Measurements from ENCODE around the gene PCSK5.

The PCSK5 gene

DNA sequence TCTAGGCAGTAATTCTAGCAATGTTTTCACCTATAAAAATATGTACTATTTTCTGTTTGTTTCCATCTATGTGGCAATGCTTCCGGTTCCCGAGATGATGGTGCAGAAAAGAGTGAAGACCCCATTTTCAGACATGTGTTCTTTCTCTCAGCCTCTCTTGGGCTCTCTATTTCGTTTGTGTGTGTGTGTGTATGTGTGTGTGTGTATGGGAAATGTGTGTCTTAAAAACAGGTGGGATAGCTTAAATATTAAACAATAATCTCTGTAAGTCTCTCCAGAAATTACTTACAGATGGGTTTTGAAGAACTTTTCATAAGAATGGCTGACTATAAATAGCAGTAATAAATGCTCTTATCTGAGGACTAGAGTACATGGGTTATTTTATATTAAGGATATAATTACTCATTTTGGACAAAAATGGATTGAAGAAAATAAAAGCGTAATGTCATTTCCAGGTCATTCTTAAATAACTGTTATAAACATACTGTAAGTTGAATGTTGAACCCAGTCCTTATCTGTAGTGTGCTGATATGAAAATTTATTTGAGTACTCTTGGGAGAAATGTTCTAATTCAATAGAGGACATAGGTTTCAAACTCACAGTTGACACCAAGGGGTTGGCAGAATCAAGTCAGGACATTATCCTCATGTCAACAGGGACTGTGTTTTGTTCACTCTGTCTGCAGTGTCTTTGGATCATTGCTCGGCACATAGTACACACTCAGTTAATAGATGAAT, 31.1 kb downstream of the PCSK5 start:
- DNase-seq (ENCODE audit: low spot score) = no peak

DNA sequence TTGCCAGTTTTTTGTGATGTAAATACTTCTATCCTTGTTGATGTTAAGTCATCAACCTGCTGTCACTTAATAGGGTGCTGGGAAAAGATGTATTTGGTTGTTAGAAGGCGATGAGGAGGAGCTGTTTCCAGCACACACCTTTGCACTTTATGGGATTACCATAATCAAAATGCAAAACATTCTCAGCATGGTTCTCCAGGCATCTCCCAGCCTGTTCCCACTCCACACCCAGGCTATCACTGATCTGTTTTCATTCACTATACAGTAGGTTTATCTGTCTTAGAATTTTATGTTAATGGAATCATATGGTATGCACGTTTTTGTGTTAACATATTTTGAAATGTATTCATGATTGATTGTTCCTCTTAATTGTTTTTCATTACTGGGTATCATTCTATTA, 35.9 kb downstream of the PCSK5 start:
- no peak for DNase-seq (ENCODE audit: low spot score)

DNA sequence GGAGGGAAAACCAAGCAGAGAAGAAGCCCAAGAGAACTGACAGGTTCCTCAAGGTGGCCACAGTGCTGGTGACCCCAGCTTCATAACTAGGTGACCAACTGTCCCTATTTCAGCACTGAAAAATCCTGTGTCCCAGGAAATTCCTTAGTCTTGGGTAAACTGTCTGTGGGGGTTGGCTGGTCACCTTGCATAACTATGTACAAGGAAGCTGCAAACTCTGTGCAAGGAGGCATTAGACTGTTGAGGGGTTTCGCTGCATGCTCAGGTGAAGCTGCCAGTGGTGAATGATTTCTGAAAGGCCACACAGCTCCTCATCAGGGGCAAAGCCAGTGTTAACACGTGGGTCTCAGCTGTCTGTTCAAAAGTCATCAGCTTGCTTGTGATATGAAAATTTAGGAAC, 36.9 kb downstream of the PCSK5 start:
- no peak for DNase-seq (ENCODE audit: low spot score)

DNA sequence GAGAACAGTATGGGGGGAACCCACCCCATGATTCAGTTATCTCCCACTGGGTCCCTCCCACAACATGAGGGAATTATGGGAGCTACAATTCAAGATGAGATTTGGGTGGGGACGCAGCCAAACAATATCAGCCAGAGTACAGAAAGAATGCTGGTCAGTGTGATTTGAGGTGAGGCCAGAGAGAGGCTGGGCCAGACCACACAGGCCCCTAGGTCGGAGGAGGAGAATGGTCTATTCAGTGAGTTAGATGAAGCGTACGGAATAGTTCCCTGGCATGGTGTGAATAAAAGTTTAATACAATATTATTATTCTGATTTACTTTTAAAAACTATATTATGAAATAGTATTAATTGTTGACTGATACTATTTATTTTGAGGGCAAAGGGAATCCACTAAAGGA, 39.7 kb downstream of the PCSK5 start:
- no peak for DNase-seq (ENCODE audit: low spot score)

DNA sequence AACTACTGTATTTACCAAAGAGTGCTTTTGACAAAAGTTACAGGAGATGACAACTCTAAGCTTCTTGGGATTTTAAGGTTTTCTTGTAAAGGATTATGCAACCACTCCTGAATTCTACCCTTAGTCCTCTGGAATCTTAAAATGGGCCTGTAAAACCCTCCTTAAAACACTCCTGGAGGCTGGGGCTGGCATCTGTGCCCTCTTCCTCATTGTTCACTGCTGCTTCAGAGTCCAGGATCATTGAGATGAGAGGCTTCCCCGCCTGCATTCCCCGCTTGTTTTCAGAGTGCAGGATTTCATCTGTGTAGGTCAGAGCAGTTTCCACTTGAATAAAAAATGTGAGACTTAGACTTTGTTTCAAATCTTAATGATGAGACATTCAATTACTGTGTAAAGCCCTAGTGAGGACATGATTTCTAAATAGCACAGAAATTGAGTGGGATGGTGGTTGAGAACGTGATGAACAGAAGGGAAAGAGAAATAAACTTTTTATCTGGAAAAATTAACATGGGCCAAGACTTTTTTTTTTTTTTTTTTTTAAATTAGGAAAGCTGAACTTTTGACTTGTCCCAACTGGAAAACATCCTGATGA, 40.4 kb downstream of the PCSK5 start:
- DNase-seq (ENCODE audit: low spot score) = no peak

DNA sequence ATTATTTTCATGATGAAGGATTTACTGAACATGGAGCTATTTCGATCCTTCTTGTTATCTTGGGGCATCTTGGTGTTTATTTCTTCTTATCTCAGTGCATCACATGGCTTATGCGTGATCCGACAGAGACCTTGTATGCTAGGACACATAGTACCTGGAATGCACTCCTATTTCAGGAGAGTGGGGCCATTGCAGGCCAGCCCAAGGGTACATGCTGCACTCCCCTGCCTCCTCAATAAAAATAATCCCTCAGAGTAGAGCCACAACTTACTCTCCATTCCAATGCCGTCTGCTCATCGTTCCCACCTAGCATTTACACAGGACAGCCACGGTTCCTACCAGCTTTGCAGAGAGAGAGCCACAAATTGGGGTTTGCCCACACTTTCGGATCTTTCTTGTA, 43.5 kb downstream of the PCSK5 start:
- no peak for DNase-seq (ENCODE audit: low spot score)

DNA sequence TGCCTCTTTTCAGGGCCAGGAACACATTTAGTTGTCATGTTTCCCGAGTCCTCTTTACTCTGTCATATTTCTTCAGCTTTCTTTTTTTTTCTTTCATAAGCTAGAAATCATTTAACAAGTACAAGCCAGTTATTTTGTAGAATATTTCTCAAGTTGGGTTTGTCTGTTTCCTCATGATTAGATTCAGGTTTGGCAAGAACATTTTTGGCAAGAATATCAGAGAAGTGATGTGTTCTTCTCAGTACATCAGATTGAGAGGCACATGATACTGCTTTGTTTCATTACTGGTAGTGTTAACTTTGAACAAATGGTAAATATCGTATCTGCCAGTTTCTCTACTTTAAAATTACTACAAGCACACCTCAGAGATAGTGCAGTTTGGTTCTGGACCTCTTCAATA, 45.1 kb downstream of the PCSK5 start:
- no peak for DNase-seq (ENCODE audit: low spot score)

DNA sequence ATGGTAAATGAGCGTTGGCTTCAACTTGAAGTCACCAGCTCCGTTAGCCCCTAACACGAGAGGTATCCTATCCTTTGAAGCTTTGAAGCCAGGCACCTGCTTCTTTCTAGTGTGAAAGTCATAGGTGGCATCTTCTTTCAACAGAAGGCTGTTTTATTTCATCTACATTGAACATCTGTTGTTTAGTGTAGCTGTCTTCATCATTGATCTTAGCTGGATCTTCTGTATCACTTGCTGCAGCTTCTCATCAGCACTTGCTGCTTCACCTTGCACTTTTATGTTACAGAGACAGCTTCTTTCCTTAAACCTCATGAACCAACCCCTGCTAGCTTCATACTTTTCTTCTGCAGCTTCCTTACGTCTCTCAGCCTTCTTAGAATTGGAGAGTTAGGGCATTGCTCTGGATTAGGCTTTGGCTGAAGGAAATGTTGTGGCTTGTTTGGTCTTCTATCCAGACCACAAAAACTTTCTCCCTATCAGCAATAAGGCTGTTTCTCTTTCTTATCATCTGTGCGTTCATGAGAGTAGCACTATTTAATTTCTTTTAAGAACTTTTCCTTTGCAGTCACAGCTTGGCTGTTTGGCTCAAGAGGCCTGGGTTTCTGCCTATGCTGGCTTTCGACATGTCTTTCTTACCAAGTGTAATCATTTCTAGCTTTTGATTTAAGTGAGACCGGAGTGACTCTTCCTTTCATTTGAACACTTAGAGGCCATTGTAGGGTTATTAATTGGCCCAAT, 47.2 kb downstream of the PCSK5 start:
- no peak for DNase-seq (ENCODE audit: low spot score)

DNA sequence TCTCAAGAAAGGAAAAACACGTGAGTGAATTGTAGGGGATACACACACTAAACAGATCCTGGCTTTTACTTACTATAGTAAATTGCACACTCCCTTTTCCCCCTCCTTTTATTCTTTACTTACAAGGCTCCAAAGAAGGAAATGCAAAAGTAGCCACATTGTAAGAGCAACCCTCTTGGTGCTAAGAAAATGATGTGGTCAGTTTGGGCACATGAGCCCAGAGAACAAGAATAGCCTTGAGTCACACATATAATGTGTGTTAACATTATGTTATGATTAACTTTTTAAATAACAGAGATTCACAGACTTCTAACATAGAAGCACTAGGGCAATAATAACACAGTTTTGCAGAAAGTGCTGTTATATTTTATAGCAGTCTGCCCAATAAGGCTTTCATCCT, 48.5 kb downstream of the PCSK5 start:
- no peak for DNase-seq (ENCODE audit: low spot score)

DNA sequence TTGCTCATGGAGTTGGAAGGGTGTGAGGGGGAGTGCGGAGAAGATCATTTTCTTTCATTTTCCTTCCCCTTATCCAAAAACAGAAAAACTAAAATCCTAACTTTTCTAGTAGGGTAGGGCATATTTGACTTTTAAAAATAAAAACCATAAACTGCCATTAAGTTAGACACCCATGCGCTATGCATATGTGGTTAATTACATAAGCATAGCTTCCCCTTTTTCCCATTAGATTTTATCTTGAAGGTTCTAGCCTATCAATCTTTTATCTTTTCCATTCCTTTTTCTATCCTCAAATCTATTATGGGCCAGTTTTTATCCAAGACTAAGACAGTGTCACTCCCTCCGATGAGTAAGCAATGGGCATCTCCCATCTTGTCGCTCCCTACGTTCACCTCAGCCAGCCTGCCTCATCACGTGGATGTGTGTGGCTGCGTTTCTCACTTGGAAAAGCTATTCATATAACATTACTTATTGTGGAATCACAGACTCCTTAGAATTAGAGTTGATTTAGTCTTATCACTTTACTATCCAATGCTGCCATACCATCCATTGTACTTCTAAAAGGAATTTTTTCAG, 49.2 kb downstream of the PCSK5 start:
- DNase-seq (ENCODE audit: low spot score) = no peak

DNA sequence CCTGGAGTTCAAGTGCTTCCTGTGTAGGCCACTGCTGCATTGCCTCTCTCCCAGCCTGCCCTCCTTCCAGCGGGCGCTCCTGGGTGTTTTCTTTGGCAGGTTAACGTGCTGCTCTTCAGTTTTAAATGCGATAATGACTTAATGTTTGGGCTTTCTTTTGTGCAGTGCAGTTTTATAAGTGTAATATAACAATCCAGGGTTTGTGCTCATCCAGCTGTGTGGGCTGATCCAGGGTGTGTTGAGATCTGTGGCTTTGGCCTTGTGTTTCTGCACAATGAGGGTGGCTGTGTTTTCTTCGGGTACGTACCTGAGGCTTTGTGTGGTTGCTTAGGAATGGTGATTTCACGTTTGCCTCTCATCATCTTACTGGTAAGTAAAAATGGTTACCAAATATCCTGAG, 50.6 kb downstream of the PCSK5 start:
- DNase-seq (ENCODE audit: low spot score) = no peak

DNA sequence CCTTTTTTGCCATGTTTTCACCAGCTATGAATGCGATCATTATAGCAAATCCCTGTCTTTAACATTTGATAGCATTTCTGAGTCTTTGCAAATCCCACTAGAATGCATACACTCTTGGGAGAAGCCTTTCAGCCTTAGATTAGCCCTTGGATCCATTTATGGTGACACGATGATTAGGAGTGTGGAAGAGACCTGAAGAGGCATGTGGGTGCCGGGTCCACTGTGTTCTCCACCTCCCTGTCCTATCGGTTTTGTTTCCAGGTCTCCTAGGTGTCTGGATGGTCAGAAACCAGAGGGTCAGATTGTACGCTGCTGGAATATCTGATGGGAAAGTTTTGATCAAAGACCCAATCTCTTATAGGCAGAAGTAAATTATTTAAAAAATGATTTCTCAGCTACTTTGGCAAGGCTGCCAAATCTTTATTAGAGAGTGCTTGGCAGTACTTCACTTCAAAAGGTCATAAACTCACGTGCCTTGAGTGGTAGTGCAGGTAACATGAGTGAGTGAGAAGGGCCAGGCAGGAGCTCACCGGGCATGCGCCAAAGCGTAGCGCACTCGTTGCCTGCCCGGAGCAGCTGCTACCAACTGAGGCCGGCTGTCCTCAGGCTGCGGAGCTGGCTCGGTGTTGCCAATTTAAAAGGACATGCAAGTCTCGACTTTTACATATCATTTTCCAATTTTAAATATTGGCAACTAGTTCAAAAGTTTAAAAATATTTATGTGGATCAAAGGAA, 51.3 kb downstream of the PCSK5 start:
- DNase-seq (ENCODE audit: low spot score) = no peak

DNA sequence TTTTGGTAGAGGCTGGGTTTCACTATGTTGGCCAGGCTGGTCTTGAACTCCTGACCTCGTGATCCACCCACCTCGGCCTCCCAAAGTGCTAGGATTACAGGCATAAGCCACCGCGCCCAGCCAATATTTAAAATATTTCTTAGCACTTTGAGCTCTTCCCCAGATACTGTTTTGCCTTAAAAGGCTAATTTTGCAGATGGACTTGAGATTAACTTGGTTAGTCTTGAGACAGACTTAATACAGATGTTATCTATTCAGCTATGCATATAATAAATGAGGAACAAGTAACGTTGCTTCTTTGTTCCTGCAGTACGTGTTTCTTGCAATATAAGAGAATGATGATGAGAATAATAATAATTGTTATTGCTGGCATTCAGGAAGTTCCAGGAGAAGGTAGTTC, 56.3 kb downstream of the PCSK5 start:
- no peak for DNase-seq (ENCODE audit: low spot score)

DNA sequence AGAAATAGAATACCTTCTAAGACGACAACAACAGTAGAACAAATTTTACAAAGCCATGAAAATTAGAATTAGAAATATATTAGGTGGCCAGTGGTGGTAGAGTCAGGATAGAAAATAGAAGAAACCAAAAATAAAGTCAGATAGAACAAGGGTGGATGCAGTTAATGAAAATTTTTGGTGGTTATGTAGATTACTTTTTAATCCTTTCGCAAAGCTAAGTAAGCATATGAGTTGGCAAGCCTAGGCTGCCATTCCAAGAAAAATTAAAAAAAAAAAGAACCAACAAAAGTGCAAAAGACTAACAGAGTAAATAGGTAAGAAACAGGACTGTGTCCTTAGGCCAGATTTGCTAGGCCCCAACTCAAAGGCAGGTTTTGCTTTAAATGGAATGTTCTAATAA, 56.8 kb downstream of the PCSK5 start:
- no peak for DNase-seq (ENCODE audit: low spot score)

DNA sequence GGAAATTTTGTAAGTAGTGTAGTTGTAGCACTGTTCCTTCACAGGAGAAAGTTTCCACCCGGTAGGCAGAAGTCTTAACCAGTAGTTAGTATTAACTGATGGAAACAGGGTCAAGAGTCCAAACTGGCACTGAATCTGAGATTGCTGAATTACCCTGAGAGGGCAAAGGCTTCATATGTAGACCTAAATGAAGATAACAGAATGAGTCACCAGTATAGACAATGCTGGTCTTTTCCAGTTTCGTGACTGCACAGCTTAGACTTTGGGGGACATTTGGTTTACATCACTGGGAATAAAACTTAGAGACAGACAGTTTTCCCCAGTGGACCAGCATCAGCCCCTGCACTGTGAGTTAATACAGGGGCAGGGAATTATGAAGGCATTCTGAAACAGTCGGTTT, 60.5 kb downstream of the PCSK5 start:
- DNase-seq (ENCODE audit: low spot score) = no peak

DNA sequence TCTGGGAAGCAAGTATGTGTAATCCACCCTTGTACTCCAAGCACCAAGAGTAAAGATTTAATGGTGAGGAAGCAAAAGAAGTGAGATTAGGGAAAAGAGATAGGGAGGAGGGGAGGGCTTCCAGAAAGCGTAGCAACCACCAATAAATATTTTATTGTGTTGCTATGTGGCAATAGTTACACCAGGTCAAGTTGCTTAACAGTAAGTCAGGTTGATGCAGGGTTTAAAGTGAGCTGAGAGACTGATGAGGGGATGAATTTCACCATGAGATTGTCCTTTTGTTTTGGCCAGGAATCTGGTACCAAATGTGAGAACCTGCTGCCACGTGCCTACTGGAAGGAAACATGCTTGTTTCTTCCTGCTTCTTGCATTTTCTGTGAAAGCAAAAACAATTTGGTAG, 62.7 kb downstream of the PCSK5 start:
- no peak for DNase-seq (ENCODE audit: low spot score)

DNA sequence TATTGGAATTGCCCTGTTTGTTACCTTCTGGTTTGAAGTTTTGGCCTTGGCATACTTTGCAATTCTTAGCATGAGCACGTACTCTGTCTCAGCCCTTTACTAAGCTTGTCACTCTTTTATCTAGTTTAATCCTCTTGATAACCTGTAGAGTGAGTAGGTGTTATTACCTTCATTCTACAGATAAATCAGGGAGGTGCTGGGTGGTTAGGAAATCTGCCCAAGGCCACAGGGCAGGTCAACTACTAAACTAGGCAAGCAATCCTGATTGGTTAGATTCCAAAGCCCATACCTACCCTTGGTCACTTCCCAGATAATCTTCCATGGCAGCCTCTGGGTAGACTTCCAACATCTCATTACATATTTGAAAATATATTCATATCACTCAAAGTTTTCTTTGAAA, 65.7 kb downstream of the PCSK5 start:
- DNase-seq (ENCODE audit: low spot score) = no peak

DNA sequence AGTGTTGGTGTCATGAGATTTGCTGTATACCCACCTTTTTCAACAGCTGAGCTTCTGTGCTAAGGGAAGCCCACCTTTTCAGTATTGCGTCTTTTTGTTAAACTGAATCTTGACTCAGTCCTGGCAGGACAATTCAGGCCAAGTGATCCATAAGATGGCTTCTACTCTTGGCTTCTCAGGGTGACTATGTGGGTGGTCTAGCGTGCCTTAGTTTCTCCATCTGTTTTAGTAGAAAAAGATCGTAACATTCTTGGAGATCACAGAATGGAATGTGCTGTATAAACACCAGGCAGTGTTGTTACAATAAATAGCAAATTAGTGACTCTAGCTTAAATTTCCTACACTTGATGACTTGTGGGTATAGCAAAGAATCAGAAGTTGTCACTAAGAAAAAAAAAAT, 66.6 kb downstream of the PCSK5 start:
- DNase-seq (ENCODE audit: low spot score) = no peak

DNA sequence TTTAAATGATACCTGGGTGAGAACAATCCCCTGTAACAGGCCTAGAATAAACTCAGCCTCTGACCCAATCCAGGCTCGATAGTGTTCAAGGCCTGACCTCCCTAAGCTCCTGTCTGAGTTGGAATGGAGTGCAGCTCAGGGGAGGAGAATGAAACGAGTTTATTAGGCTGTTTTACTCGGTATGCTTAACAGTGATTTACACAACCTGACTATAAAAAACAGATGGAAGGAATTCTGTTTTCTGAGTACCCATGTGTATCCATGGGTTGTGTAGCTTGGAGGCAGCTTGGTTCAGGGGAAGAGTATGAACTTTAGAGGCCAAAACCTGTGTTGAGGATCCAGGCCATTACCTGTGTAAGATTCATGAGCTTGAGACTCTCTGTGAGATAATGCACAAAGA, 67.8 kb downstream of the PCSK5 start:
- DNase-seq (ENCODE audit: low spot score) = no peak

DNA sequence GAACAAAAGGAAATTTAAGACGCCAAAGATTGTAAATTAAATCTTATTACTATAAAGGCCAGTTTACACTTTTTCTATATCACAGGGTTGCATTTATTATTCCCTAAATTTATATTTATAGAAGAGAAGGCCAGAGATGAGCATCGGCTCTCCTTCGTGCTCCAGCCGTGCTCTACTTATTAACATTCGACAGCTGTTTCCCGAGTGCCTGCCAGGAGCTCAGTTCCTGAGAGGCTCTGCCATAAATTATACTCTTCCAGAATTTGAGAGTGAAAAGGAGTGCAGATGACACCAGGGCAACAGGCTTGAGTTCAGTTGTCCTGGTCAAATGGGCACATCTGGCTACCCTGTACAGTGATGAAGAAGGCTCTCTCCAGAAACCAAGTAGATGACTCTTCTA, 70.1 kb downstream of the PCSK5 start:
- no peak for DNase-seq (ENCODE audit: low spot score)

DNA sequence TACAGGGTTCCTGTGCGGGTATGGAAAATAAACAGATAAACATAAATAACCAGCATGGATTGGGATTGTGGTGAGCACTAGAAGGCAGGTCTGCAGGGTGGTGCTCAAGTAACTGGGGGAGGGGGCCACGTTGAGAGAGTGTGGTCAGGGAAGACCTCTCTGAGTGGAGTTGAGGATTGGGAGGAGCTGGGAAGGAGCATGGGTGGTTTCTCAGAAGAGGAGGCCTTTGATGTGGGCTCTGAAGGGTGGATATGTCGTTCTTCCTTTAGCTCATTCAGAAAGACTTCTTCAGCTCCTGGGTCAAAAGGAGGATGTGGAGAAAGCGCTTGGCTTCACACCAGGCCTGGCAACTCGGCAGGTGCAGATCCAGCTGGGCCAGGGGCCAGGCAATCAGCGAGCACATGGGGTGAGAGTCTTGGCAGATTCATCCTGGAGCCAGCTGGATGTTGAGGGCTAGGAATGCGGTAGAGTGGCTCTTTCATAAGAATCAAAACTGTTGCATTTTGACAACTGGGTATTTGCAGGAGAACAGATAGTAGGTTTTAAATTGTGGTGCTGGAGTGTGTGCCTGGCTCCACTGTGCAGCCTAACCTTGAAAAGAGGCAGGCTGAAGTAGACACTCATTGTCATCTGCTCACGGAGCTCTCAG, 71.7 kb downstream of the PCSK5 start:
- no peak for DNase-seq (ENCODE audit: low spot score)

DNA sequence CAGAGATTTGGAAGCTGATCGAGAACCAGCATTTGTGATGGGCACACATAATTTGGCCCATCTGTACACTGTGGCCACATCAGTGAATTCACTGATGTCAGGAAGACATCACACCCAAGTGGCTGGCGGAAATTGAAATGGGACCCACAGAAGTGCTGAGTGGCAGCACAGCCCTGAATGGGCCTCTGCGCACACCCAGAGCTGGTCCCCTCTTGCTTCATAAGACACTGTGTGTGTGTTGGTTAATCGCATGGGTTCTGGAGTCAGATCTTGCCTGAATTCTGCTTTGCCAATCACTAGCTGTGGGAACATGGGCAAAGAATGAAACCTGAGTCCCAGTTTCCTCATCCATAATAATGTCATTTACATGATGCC, 72.2 kb downstream of the PCSK5 start:
- DNase-seq (ENCODE audit: low spot score) = no peak
